Caco-2 (cell line): ENCODE measurements around the gene AMHR2. TPM values are rescaled to one million over a fixed set of nuclear protein-coding genes. Genes with fewer than 3 reads are reported as not detected.

Experiments used
- BruUV-seq: library from RNA; stranded (reverse); fragments of 400-500 nt; replicated peaks from 2 replicates; lab custom pipeline; 2021; lab: Mats Ljungman, UMichigan
- CTCF ChIA-PET: fragments of 300-600 bp; sonication (Branson Sonifier 250); formaldehyde crosslinking; loops from one replicate; lab custom pipeline; 2022; ENCODE audit warnings: antibody characterized with exemption; lab: Charles Lee
- POLR2A ChIA-PET: fragments of 300-600 bp; sonication (Branson Sonifier 250); formaldehyde crosslinking; loops from one replicate; lab custom pipeline; 2022; ENCODE audit warnings: antibody characterized with exemption; lab: Charles Lee
- DNase-seq, 2 experiments: peaks; one replicate each; pipeline versions ENCODE4 v3.0.0 to v3.0.0-alpha.2; 2020 to 2022
- H3K27me3 ChIP-seq: replicated peaks from 2 replicates; pipeline ENCODE4 v1.6.0; 2011; ENCODE audit warnings: low read length; ENCODE audit not compliant: control insufficient read depth, insufficient read depth
- H3K36me3 ChIP-seq: 2 replicates; pipeline ENCODE4 v1.5.1; 2011; ENCODE audit warnings: low read length; ENCODE audit not compliant: control insufficient read depth, insufficient read depth
- H3K4me1 ChIP-seq: fragments of 250-450 bp; sonication (Bioruptor Pico); 2 replicates; pipeline ENCODE4 v1.5.1; 2020; ENCODE audit warnings: mild to moderate bottlenecking
- H3K4me3 ChIP-seq: 2 replicates; pipeline ENCODE4 v1.5.1; 2011; ENCODE audit warnings: low read depth, mild to moderate bottlenecking, control low read depth, low read length
- H3K9me3 ChIP-seq: fragments of 250-450 bp; sonication (Bioruptor Pico); 2 replicates; pipeline ENCODE4 v1.5.1; 2020; ENCODE audit warnings: mild to moderate bottlenecking, moderate library complexity
- H3K27ac Mint-ChIP-seq: one replicate; pipeline ENCODE4 v1.8.0; 2022; ENCODE audit warnings: mixed read lengths; ENCODE audit not compliant: unreplicated experiment
- H3K27me3 Mint-ChIP-seq: one replicate; pipeline ENCODE4 v1.8.0; 2022; ENCODE audit warnings: mixed read lengths; ENCODE audit not compliant: insufficient read depth, unreplicated experiment
- H3K36me3 Mint-ChIP-seq: one replicate; pipeline ENCODE4 v1.8.0; 2022; ENCODE audit warnings: mild to moderate bottlenecking, mixed read lengths; ENCODE audit not compliant: insufficient read depth, unreplicated experiment
- H3K4me1 Mint-ChIP-seq: one replicate; pipeline ENCODE4 v1.8.0; 2022; ENCODE audit warnings: low read depth, mixed read lengths; ENCODE audit not compliant: unreplicated experiment
- H3K4me3 Mint-ChIP-seq: one replicate; pipeline ENCODE4 v1.8.0; 2022; ENCODE audit warnings: mild to moderate bottlenecking, moderate library complexity, mixed read lengths; ENCODE audit not compliant: unreplicated experiment
- H3K9me3 Mint-ChIP-seq: one replicate; pipeline ENCODE4 v1.8.0; 2022; ENCODE audit warnings: mixed read lengths; ENCODE audit not compliant: unreplicated experiment
- intact Hi-C: fragments of 100-400 bp; cut with micrococcal nuclease; formaldehyde crosslinking; loops from one replicate; pipeline ENCODE4 v1.10.0; 2022; ENCODE audit not compliant: unreplicated experiment
- total RNA-seq: library from RNA; stranded (reverse); gene quantifications from 2 replicates; pipeline ENCODE4 v1.2.3, GENCODE V29; 2022
- TF ChIP-seq, protein P1 (sequence below), 2 experiments: fragments of 200-600 bp in 1 of 2; IDR thresholded peaks; 1 replicate in 1 of 2; 2 replicates in 1 of 2; pipeline versions ENCODE4 v1.5.1 to v1.8.0; 2011 to 2022; ENCODE audit warnings: antibody characterized with exemption in 1 of 2, control low read depth in 1 of 2, inconsistent platforms in 1 of 2, low read depth in 1 of 2, low read length in 1 of 2, mild to moderate bottlenecking in 1 of 2, moderate library complexity in 1 of 2; ENCODE audit not compliant: insufficient read depth in 1 of 2, severe bottlenecking in 1 of 2, unreplicated experiment in 1 of 2

Gene AMHR2
- total RNA-seq, 1 experiment from 2014 or later: 0.48 TPM

DNA sequence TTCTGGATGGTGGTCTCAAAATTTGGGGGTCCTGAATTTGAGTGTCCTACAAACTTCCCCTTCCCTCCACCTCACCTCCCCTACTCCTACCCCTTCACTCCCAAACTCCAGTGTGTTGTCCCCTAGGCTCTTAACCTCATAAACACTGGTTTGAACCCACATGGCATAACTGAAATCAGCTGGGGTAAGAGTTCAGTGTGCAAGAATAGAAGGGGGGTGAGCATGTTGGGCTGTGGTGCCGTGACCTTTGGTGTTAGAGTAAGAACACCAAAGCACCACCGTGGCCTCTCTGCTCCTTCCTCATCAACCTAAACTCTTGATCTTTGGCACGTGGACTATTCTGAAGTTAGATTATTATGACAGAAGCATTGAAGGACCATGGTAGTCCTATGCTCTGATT lies 39.3 kb downstream of the AMHR2 start:
- no peaks in the 10 kb centered on the region for H3K4me1 ChIP-seq
- no peaks in the 10 kb centered on the region for H3K9me3 ChIP-seq
- H3K4me1 Mint-ChIP-seq: peaks cover 25% of the 10 kb centered on the region
- peaks cover 21% of the 10 kb centered on the region for H3K36me3 ChIP-seq
- no peaks in the 10 kb centered on the region for H3K27me3 Mint-ChIP-seq
- DNase-seq: no peak
- no peaks in the 10 kb centered on the region for H3K27me3 ChIP-seq
- no peak overlapping the region for H3K4me3 Mint-ChIP-seq
- H3K9me3 Mint-ChIP-seq: no peaks in the 10 kb centered on the region
- BruUV-seq: no TSS peak
- ChIA-PET POLR2A (no interaction called here), CTCF (no interaction called here)
- no peak overlapping the region for H3K4me3 ChIP-seq
- no peak overlapping the region for H3K27ac Mint-ChIP-seq
- H3K36me3 Mint-ChIP-seq: peaks cover 100% of the 10 kb centered on the region
- intact Hi-C loops: no loop called here
- TF ChIP-seq, protein P1, sequence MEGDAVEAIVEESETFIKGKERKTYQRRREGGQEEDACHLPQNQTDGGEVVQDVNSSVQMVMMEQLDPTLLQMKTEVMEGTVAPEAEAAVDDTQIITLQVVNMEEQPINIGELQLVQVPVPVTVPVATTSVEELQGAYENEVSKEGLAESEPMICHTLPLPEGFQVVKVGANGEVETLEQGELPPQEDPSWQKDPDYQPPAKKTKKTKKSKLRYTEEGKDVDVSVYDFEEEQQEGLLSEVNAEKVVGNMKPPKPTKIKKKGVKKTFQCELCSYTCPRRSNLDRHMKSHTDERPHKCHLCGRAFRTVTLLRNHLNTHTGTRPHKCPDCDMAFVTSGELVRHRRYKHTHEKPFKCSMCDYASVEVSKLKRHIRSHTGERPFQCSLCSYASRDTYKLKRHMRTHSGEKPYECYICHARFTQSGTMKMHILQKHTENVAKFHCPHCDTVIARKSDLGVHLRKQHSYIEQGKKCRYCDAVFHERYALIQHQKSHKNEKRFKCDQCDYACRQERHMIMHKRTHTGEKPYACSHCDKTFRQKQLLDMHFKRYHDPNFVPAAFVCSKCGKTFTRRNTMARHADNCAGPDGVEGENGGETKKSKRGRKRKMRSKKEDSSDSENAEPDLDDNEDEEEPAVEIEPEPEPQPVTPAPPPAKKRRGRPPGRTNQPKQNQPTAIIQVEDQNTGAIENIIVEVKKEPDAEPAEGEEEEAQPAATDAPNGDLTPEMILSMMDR (IDR thresholded peaks at IDR 0.05; ENCODE audit: insufficient read depth in 1 of 2, low read depth in 1 of 2, low read length in 1 of 2, severe bottlenecking in 1 of 2, unreplicated experiment in 1 of 2): no peak

DNA sequence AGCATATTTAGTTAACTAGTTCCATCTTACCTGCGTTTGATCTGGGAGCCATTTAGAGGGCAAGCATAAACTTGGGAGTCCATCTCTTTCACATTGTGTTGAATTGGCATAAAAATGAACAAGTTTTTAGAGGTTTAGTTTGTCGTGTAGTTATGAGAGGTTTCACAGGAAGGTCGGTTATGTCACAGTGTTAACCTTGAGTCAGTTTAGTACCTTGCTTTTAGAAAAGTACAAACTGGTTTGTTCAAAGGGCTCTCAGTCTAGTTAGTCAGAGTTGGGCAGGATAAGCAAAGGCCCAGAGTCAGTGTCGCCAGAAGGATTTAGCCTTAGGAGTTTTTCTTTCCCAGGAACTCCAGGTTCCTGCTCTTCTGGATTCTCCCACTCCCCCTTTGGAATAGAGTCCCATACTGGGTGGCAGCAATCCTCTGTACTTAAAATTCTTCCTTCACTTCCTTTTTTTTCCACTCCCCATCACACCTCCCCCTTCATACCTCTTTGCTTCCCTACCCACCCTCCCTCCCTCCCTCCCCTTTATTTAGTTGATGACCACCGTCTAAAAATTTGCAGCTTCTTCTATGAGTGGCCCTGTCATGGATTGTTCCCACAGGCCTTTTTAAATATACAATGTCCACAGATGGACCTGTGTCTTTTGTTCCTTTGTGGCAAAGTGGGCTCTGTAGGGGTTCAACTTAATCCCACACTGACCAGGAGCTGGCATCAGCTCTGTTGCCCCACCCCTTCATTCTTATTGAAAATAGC lies 40.3 kb downstream of the AMHR2 start:
- Mint-ChIP-seq H3K4me1 (peaks cover 25% of the 10 kb centered on the region), H3K36me3 (peaks cover 100% of the 10 kb centered on the region), H3K4me3 (no peak overlapping the region), H3K27ac (peak overlapping the region; percentile 60), H3K9me3 (no peaks in the 10 kb centered on the region), H3K27me3 (no peaks in the 10 kb centered on the region)
- POLR2A ChIA-PET: interaction anchor here (0.6 to 1.0 kb wide), 2 partner anchors 37 to 212 kb away, joined by 3 read pairs; partner anchors contain the start of gene TARBP2
- no TSS peak for BruUV-seq
- no peaks in the 10 kb centered on the region for H3K27me3 ChIP-seq
- TF ChIP-seq, protein P1 (IDR thresholded peaks at IDR 0.05; ENCODE audit: insufficient read depth in 1 of 2, low read depth in 1 of 2, low read length in 1 of 2, severe bottlenecking in 1 of 2, unreplicated experiment in 1 of 2): no peak
- no peaks in the 10 kb centered on the region for H3K9me3 ChIP-seq
- no peaks in the 10 kb centered on the region for H3K4me1 ChIP-seq
- H3K36me3 ChIP-seq: peaks cover 21% of the 10 kb centered on the region
- CTCF ChIA-PET: interaction anchor here (0.6 kb wide), 1 partner anchor 45 kb away, joined by 3 read pairs; no protein-coding TSS in a partner anchor
- intact Hi-C loops: no loop called here
- H3K4me3 ChIP-seq: no peak overlapping the region
- no peak for DNase-seq

DNA sequence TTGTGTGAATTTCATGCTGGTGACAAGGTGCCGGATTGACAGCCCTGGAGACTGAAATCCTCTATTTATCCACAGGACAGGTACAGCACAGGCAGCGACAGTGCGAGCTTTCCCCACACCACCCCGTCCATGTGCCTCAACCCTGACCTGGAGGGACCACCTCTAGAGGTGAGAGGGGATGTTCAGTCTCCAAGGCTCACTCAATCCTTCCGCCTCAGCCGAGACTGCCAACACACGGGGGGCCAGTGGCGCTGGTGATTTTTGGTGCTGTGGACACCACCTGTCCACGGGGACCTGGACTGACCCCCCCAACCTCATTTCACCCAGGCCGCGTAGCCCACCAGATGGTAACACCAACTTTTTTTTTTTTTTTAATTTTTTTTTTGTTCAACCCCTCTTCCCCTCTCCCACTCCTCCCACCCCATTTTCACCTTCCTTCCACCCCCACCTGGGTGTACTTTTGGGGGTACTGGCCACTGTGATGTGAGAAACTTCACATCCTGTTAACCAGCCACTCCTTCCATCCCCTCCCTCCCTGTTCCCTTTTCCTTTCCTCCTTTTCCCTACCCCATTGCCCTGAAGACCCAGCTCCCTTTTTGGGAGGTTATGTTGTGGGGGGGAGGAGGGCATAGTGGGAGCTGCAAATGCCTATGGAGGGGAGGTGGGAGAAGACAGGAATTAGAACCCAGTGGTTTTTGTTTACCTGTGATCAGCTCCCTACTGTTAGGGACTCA lies 41.2 kb downstream of the AMHR2 start:
- peaks cover 21% of the 10 kb centered on the region for H3K36me3 ChIP-seq
- H3K4me1 ChIP-seq: no peaks in the 10 kb centered on the region

More for the DNA sequence above, 41.2 kb downstream of the AMHR2 start:
- Mint-ChIP-seq H3K36me3 (peaks cover 100% of the 10 kb centered on the region), H3K4me1 (peaks cover 25% of the 10 kb centered on the region), H3K4me3 (no peak overlapping the region), H3K9me3 (no peaks in the 10 kb centered on the region), H3K27ac (no peak overlapping the region), H3K27me3 (no peaks in the 10 kb centered on the region)
- H3K27me3 ChIP-seq: no peaks in the 10 kb centered on the region
- peak in 1 of 2 experiments; percentile 22 for DNase-seq
- H3K9me3 ChIP-seq: no peaks in the 10 kb centered on the region
- CTCF ChIA-PET: interaction anchor here (0.6 to 1.1 kb wide), 2 partner anchors 29 to 44 kb away, joined by 3 to 5 read pairs; no protein-coding TSS in a partner anchor
- intact Hi-C loops: loop anchor here (1.0 kb wide), 1 partner anchor 43 kb away; no protein-coding TSS in a partner anchor
- no peak overlapping the region for H3K4me3 ChIP-seq
- POLR2A ChIA-PET: interaction anchor here (0.6 to 1.0 kb wide), 3 partner anchors 8 to 211 kb away, joined by 3 to 9 read pairs (median 3); partner anchors contain the start of gene TARBP2
- TF ChIP-seq, protein P1 (IDR thresholded peaks at IDR 0.05; ENCODE audit: insufficient read depth in 1 of 2, low read depth in 1 of 2, low read length in 1 of 2, severe bottlenecking in 1 of 2, unreplicated experiment in 1 of 2): no peak
- no TSS peak for BruUV-seq
